Activated T-helper 1 cell treated with anti-CD3 and anti-CD28 coated beads, Interleukin-12 subunit alpha, Interleukin-12 subunit beta, Interleukin-2, Interleukin-4 antibody, amounts not matched to agents 30 ng/mL and 10 ng/mL and 1 ng/mL, durations not matched to agents 14 hours and 24 hours and 36 hours (primary cell): ENCODE measurements around the gene DGKI. TPM values are rescaled to one million over a fixed set of nuclear protein-coding genes. Genes with fewer than 3 reads are reported as not detected.

Experiments used
- DNase-seq: peaks from one replicate; pipeline ENCODE4 v3.0.0; 2021; ENCODE audit warnings: low spot score
- H3K27ac Mint-ChIP-seq: one replicate; pipeline ENCODE4 v1.8.0; 2021; ENCODE audit warnings: mild to moderate bottlenecking, mixed read lengths
- H3K27me3 Mint-ChIP-seq: one replicate; pipeline ENCODE4 v1.8.0; 2022; ENCODE audit warnings: mild to moderate bottlenecking, moderate library complexity, mixed read lengths; ENCODE audit not compliant: insufficient read depth
- H3K36me3 Mint-ChIP-seq: one replicate; pipeline ENCODE4 v1.8.0; 2021; ENCODE audit warnings: low read depth, mixed read lengths
- H3K4me1 Mint-ChIP-seq: one replicate; pipeline ENCODE4 v1.8.0; 2021; ENCODE audit warnings: low read depth, mixed read lengths
- H3K4me3 Mint-ChIP-seq: one replicate; pipeline ENCODE4 v1.8.0; 2021; ENCODE audit warnings: mild to moderate bottlenecking, moderate library complexity, mixed read lengths
- H3K9me3 Mint-ChIP-seq: one replicate; pipeline ENCODE4 v1.8.0; 2021; ENCODE audit warnings: mixed read lengths
- intact Hi-C: fragments of 100-400 bp; cut with micrococcal nuclease; formaldehyde crosslinking; loops from one replicate; pipeline ENCODE4 v1.15.1; 2024
- total RNA-seq: library from RNA; stranded (reverse); gene quantifications from 2 replicates; pipeline ENCODE4 v1.2.3, GENCODE V29; 2022

Gene DGKI
- total RNA-seq, 1 donor from 2014 or later = 27.3 TPM

DNA sequence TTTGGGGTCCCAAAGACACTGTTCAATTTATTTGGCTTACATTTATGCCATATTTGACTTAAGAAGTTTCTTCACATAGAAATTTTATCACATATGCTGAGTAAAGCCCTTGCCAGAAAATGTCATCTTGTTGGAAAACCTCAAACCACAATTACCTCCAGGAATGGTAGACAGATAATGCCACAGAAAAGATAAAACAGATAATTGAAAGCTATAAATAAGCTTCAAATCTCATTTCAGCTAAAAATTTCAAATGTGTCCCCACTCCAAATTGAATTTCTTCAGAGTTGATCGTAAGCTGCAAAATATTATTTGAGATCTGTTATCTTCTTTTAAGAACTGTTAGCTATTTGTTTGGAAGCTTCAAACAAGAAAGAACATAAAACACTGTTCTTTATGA, 326.8 kb downstream of the DGKI start:
- Mint-ChIP-seq H3K4me3 (no peak overlapping the region), H3K4me1 (no peaks in the 10 kb centered on the region), H3K27ac (no peak overlapping the region), H3K9me3 (no peaks in the 10 kb centered on the region), H3K27me3 (no peaks in the 10 kb centered on the region), H3K36me3 (no peaks in the 10 kb centered on the region)
- intact Hi-C loops = no loop called here
- DNase-seq = no peak

DNA sequence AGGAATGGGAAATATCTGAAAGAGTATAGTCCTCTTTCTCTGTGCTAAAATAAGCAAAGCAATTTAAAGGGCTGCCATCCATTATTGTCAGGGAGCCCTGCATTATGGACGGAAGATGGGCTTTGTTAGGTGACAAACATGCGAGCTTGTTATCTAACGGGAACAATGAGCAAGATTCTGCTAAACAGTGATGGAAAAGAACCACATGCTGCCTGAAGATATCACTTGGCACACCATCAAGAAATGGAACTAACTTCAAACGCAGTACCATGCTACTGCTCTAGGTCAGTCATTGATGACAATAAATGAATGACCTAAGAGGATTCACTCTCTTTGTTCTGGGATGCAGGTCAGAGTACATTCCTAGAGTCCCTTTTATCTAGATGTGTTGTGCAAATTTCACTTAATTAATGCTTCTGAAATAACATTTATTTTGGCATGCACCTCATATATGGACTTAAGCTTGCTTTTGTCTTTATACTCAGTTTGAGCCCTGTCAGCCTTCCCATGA, 327.5 kb downstream of the DGKI start:
- Mint-ChIP-seq H3K27ac (no peak overlapping the region), H3K4me1 (no peaks in the 10 kb centered on the region), H3K4me3 (no peak overlapping the region), H3K9me3 (no peaks in the 10 kb centered on the region), H3K27me3 (no peaks in the 10 kb centered on the region), H3K36me3 (no peaks in the 10 kb centered on the region)
- intact Hi-C loops = no loop called here
- DNase-seq = no peak

DNA sequence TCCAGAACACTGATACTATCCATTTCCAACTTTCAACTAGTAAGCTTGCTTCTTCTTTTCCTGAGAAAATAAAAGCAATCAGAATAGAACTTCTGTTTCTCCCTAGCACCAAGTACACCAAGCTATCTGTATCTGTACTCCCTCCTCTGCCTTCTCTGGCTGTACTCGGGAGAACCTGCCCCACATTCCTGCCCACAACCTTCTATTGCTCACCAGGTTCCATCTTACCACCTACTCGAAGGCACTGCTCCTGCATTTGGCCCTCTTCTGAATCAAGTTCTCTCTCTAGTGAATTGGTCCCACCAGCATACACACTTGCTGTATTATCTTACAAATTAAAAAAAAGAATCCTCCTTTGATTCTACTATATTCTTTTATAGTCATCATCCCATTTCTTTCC, 333.7 kb downstream of the DGKI start:
- intact Hi-C loops = no loop called here
- no peaks in the 10 kb centered on the region for H3K36me3 Mint-ChIP-seq
- no peaks in the 10 kb centered on the region for H3K4me1 Mint-ChIP-seq
- H3K9me3 Mint-ChIP-seq = no peaks in the 10 kb centered on the region
- no peaks in the 10 kb centered on the region for H3K27me3 Mint-ChIP-seq
- H3K27ac Mint-ChIP-seq = no peak overlapping the region
- no peak for DNase-seq
- no peak overlapping the region for H3K4me3 Mint-ChIP-seq

DNA sequence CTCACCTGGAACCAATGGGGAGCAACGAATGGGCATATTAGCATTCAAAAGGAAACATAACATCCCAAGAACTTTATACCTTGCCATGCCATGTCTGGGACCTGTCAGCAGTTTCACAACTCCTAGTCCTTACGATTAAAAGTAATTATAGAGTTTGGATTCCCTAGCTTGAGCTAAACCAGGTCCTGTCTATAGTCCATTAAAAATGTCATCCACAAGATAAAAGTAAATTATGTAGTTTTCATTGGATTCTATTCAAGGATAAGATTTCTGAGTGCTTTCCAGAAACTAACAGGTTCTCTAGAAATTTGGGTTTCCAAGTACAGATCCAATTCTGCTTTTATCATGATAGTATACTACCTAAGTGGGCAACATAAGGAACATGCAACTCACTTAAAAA, 339.7 kb downstream of the DGKI start:
- H3K27ac Mint-ChIP-seq = no peak overlapping the region

DNA sequence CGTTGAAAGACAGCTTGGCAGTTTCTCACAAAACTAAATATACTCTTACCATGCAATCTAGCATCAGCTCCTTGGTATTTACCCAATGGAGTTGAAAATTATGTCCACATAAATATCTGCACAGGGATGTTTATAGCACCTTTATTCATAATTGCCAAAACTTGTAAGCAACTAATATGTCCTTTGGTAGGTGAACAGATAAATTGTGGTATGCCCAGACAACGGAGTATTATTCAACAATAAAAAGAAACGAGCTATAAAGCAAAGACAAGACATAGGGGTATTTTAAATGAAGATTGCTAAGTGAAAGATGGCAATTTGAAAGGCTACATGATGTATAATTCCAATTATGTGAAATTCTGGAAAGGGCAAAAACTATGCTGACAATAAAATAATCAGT, 340.7 kb downstream of the DGKI start:
- no peak for DNase-seq
- Mint-ChIP-seq H3K9me3 (no peaks in the 10 kb centered on the region), H3K4me1 (no peaks in the 10 kb centered on the region), H3K4me3 (no peak overlapping the region), H3K27ac (no peak overlapping the region), H3K36me3 (no peaks in the 10 kb centered on the region), H3K27me3 (no peaks in the 10 kb centered on the region)
- intact Hi-C loops = no loop called here

More for the DNA sequence above, 339.7 kb downstream of the DGKI start:
- intact Hi-C loops = no loop called here
- H3K4me3 Mint-ChIP-seq = no peak overlapping the region
- no peak for DNase-seq
- H3K27me3 Mint-ChIP-seq = no peaks in the 10 kb centered on the region
- H3K4me1 Mint-ChIP-seq = no peaks in the 10 kb centered on the region
- no peaks in the 10 kb centered on the region for H3K9me3 Mint-ChIP-seq
- H3K36me3 Mint-ChIP-seq = no peaks in the 10 kb centered on the region

DNA sequence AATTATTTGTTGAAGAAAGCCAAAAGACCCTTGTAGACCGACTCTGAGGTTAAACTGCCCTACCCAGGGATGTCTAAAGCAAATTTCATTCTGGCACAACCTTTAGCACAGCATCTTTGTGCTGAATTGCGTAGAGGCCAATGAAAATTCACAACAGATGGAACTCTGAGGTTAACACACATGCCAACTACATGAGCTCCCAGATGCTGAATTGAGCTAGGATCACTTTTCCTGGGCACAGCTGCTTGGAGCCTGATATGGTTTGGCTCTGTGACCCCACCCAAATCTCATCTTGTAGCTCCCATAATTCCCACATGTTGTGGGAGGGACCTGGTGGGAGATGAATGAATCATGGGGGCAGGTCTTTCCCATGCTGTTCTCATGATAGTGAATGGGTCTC, 345.2 kb downstream of the DGKI start:
- no peaks in the 10 kb centered on the region for H3K4me1 Mint-ChIP-seq
- intact Hi-C loops = no loop called here
- no peak overlapping the region for H3K27ac Mint-ChIP-seq
- no peak for DNase-seq
- no peaks in the 10 kb centered on the region for H3K36me3 Mint-ChIP-seq
- H3K4me3 Mint-ChIP-seq = no peak overlapping the region
- no peaks in the 10 kb centered on the region for H3K27me3 Mint-ChIP-seq
- H3K9me3 Mint-ChIP-seq = no peaks in the 10 kb centered on the region

DNA sequence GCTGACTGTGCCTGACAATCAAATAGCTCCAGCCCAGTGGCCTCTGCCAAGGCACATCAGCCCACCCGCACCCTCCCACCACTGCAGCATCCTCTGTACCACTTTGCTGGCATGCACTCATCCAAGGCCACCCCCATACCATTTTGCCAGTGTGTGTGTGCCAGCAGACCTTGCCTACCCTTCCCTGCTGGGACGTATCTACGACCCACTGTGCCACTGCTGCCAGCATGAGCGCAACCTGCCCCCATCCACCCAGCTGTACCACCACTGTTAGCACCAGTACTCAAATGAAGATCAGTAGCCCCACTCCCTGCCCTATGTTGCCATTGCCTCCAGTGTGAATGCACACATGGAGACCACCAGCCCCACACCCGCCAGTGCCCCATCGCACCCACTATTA, 353.9 kb downstream of the DGKI start:
- Mint-ChIP-seq H3K9me3 (peaks cover 10% of the 10 kb centered on the region), H3K4me1 (no peaks in the 10 kb centered on the region), H3K27me3 (no peaks in the 10 kb centered on the region), H3K4me3 (no peak overlapping the region), H3K27ac (no peak overlapping the region), H3K36me3 (no peaks in the 10 kb centered on the region)
- no peak for DNase-seq
- intact Hi-C loops = no loop called here

DNA sequence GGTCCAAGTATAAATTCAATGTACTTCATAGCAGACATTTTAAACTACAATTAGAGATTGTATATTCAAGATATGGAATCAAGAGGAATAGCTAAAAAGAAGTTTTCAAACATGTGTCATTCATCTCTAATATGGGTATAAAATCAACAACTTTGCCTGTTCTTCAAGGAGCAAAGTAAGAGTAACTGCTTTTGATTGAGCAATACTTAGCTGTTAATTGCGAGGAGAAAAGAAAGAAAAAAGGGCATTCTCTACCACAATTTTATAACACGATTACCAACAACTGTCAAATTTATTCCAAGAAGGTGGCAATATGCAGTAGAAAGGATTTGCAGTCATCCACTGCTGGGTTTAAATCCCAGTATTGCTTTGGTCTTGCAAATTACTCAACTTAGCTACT, 356.9 kb downstream of the DGKI start:
- Mint-ChIP-seq H3K36me3 (no peaks in the 10 kb centered on the region), H3K27ac (no peak overlapping the region), H3K4me3 (no peak overlapping the region), H3K27me3 (no peaks in the 10 kb centered on the region), H3K4me1 (no peaks in the 10 kb centered on the region), H3K9me3 (peaks cover 9% of the 10 kb centered on the region)
- intact Hi-C loops = no loop called here
- no peak for DNase-seq

DNA sequence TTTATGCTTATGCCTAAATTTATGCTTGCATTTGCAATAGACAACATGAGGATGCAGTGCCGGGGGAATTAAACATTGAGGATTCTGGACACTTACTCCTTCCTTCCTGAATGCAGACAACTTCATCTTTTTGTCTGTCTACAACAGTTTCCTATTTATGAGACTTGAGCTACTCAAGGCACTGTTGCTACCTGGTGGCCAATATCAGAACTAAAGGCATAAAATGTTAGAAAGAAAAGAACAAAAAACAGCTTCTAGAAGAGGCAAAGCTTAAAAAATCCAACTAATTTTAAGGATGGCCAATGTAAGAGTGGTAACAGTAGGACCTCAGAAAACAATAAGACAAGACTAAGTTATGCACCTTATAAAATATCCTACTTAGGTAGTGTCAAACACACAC, 358.7 kb downstream of the DGKI start:
- intact Hi-C loops = no loop called here
- no peaks in the 10 kb centered on the region for H3K4me1 Mint-ChIP-seq
- no peaks in the 10 kb centered on the region for H3K9me3 Mint-ChIP-seq
- H3K27ac Mint-ChIP-seq = no peak overlapping the region
- H3K36me3 Mint-ChIP-seq = no peaks in the 10 kb centered on the region
- H3K4me3 Mint-ChIP-seq = no peak overlapping the region
- DNase-seq = no peak
- H3K27me3 Mint-ChIP-seq = no peaks in the 10 kb centered on the region

DNA sequence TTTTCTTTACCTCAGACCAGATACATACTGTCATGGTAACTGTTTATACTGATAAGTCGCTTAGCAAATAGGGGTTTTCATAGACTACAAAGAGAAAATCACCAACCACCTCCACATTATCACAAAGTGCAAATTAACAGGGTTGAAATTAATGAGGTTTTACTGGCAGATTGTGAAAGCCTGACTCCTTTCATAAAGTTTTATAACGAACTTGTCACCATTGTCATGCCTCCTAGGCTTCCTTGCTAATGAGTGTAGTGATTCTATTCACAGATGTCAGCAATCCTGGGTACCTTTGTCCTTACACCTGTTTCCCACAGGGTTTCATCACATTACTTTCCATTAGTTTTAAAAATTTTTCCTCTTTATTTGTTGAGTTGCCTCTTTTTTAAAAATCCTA, 361.0 kb downstream of the DGKI start:
- intact Hi-C loops = no loop called here
- Mint-ChIP-seq H3K27me3 (no peaks in the 10 kb centered on the region), H3K9me3 (no peaks in the 10 kb centered on the region), H3K4me1 (no peaks in the 10 kb centered on the region), H3K4me3 (no peak overlapping the region), H3K36me3 (no peaks in the 10 kb centered on the region), H3K27ac (no peak overlapping the region)
- DNase-seq = no peak

DNA sequence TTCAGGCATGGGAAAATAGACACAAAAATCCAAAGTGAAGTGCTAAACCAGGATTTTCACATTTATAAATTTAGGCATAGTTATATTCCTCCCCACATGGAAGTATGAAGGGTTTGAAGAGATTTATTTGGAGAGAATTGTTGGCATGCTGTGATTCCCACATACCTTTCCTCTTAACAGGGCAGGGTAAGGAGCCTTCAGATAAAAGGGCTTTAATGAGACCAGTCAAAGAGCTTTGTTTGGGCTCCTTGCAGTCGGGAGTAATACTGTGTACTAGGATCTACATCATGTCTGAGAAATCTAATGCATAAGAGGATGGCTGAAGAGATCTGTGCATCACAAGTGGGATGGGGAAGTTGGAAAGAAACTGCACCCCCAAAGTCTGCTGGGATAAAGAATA, 362.4 kb downstream of the DGKI start:
- Mint-ChIP-seq H3K27me3 (no peaks in the 10 kb centered on the region), H3K4me3 (no peak overlapping the region), H3K36me3 (no peaks in the 10 kb centered on the region), H3K27ac (no peak overlapping the region), H3K4me1 (no peaks in the 10 kb centered on the region), H3K9me3 (no peaks in the 10 kb centered on the region)
- DNase-seq = no peak
- intact Hi-C loops = no loop called here

DNA sequence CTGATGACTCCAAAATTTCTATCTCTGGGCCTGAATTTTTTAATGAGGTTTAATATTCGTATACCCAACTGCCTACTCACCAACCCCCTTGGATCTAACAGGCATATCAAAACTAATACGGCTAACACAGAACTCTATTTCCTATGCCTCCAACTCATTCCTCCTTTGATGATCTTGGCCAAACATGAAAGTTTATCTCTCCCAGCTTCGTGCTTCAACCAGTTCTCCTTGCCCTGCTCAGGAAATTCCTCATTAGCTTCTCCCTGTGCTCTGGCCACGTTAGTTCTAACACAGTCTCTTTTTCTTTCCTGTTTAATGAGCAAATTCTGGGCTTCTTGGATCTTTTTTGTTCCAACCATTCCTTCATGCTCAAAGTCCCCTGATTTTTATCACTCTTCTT, 364.3 kb downstream of the DGKI start:
- Mint-ChIP-seq H3K9me3 (no peaks in the 10 kb centered on the region), H3K27me3 (no peaks in the 10 kb centered on the region), H3K27ac (no peak overlapping the region), H3K4me3 (no peak overlapping the region), H3K36me3 (no peaks in the 10 kb centered on the region), H3K4me1 (no peaks in the 10 kb centered on the region)
- DNase-seq = no peak
- intact Hi-C loops = no loop called here

DNA sequence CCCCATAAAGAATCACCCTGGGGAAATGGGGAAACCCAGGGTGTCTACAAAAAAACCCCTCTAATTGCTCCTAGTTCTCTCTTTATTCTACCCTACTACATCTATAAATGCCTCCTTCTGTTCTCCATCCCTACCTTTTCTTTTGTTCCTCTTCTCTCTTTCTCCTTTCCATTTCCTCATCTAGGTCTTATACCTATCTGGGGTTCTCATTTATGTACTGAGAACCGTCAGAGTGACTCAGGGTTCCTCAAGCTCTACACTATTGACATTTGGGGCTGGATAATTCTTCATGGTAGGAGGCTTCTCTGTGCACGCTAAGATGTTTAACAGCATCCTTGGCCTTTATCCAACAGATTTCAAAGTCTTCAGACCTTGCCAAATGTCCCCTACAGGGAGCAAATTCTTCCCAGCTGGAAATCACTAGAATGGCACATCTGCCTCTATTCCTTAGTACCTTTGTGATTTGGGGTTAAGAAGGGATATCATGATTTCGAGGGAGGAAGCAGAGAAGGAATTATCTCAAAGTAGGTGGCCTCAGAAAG, 365.9 kb downstream of the DGKI start:
- Mint-ChIP-seq H3K27ac (no peak overlapping the region), H3K9me3 (no peaks in the 10 kb centered on the region), H3K27me3 (no peaks in the 10 kb centered on the region), H3K36me3 (no peaks in the 10 kb centered on the region), H3K4me3 (no peak overlapping the region), H3K4me1 (no peaks in the 10 kb centered on the region)
- intact Hi-C loops = no loop called here
- DNase-seq = no peak

DNA sequence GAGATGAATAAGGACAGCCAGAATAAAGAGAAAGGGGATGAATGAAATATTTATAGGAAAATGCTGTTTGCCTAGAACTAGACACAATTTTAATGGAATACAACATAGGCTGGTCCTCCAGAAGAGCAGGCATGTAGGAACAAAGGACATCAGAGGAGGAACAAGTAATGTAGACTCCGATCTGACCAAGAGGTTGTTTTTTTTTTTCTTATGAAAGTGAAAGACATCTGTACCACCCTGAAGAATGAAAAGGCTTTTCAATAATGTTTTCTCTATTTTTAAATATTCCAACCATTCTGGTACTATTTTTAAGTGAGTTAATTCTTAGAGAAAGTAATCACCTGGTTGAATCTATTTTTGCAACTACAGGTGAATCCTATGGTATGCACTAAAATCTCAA, 366.4 kb downstream of the DGKI start:
- intact Hi-C loops = no loop called here
- no peaks in the 10 kb centered on the region for H3K27me3 Mint-ChIP-seq

More for the DNA sequence above, 366.4 kb downstream of the DGKI start:
- H3K9me3 Mint-ChIP-seq = no peaks in the 10 kb centered on the region
- no peak overlapping the region for H3K4me3 Mint-ChIP-seq
- no peaks in the 10 kb centered on the region for H3K4me1 Mint-ChIP-seq
- H3K27ac Mint-ChIP-seq = no peak overlapping the region
- H3K36me3 Mint-ChIP-seq = no peaks in the 10 kb centered on the region
- no peak for DNase-seq
